Stimulated activated memory B cell treated with anti-CD40 and anti-IgM and Interleukin-4, amounts not matched to agents 10 μg/mL and 1 μg/mL and 100 μg/mL, for 72 hours (primary cell): ENCODE data around the gene BTAF1.
A peak's percentile ranks its signal among the peaks of the same experiment; 100 is the strongest.
"Not testable (repeated sequence)": the region's sequence is repeated elsewhere in the genome, so short reads cannot be mapped to it uniquely, and the experiment has no call there.

ENCODE experiments used
- ATAC-seq: fragments of 150-1000 bp; cut with Tn5 transposase; 2 replicates; pipeline ENCODE4 v1.10.0; 2021
- H3K27ac Mint-ChIP-seq: one replicate; pipeline ENCODE4 v1.8.0; 2022; ENCODE audit warnings: mild to moderate bottlenecking, mixed read lengths
- H3K27me3 Mint-ChIP-seq: one replicate; pipeline ENCODE4 v1.8.0; 2022; ENCODE audit warnings: mixed read lengths
- H3K36me3 Mint-ChIP-seq: one replicate; pipeline ENCODE4 v1.8.0; 2022; ENCODE audit warnings: mixed read lengths
- H3K4me1 Mint-ChIP-seq: one replicate; pipeline ENCODE4 v1.8.0; 2022; ENCODE audit warnings: mixed read lengths
- H3K4me3 Mint-ChIP-seq: one replicate; pipeline ENCODE4 v1.8.0; 2022; ENCODE audit warnings: mild to moderate bottlenecking, moderate library complexity, mixed read lengths
- H3K9me3 Mint-ChIP-seq: one replicate; pipeline ENCODE4 v1.8.0; 2022; ENCODE audit warnings: mixed read lengths

Gene BTAF1

DNA sequence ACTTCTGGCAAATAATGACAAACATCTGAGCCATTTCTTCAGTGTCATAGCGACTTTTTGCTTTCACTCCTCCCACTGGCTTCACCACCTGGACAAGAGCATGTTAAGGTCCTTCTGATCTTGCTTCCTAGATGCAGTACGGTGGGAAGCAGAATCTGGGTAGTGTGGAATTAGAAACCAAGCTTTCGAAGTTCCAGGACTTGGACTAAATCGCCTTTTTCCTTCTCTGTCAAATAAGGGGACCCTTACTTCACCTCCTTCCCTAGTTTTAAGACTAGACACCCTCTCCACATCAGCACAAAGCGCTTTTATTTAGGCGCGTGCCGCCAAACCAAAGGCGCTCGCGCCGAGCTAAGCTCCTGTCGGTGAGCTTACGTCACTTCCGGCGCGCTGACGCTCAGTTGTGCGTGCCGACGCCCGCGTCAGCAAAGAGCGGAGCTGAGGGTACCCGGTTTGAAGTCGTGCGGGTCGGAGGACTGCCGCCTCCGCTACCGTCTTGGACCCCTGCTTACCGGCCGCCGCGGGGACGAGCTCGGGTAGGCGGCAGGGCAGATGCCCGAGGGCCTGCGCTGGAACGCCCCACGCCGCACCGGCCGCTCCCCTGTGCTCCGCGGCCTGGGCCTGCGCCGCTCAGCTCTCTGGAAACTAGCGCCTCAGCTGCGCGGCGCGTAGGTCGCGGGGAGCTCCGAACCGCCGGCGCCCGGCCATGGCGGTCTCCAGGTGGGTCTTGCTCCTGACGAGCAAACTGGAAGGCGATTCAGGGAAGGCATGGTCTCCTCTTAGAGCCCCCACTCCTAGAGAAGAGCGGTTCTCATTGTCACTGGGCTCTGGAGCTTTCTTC lies at the start of gene BTAF1:
TSS of gene BTAF1 (plus strand) at position 400 of the 841 bp plus-strand sequence. CDS start at position 707, 307 bp downstream.
- Mint-ChIP-seq H3K4me3 (peak within 1 kb of the TSS; percentile 84), H3K9me3 (peaks cover 2% of the 10 kb centered on the region), H3K27me3 (peaks cover 9% of the 10 kb centered on the region), H3K4me1 (peaks cover 26% of the 10 kb centered on the region), H3K27ac (peak within 1 kb of the TSS; percentile 96), H3K36me3 (peaks cover 19% of the 10 kb centered on the region)
- ATAC-seq: peak; percentile 99

GRCh38 chr10:91875156-91875555 lies 48.4 kb upstream of the BTAF1 start:
- Mint-ChIP-seq H3K27ac (no peak overlapping the region), H3K27me3 (no peaks in the 10 kb centered on the region), H3K4me1 (no peaks in the 10 kb centered on the region), H3K36me3 (no peaks in the 10 kb centered on the region), H3K9me3 (no peaks in the 10 kb centered on the region), H3K4me3 (no peak overlapping the region)
- no peak for ATAC-seq

DNA sequence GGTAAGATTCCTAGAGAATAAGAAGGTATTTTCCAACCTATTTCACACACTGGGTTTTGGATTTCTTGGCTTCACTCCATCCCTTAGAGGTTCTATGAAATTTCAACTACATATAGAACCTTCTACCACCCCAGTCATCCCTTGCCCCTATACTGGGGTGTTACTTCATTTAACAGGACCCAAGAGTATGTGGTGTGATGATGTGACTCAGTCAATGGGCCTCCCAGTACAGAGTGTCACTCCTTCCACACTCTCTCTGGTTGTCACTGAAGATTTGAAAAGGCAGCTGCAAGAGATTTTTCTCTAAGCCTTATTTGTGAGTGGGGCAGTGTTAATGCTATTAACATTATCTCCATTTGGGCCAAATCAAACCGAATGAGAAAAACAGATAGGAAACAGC lies 47.8 kb upstream of the BTAF1 start:
- H3K27me3 Mint-ChIP-seq: no peaks in the 10 kb centered on the region
- no peak overlapping the region for H3K4me3 Mint-ChIP-seq
- H3K27ac Mint-ChIP-seq: no peak overlapping the region
- no peaks in the 10 kb centered on the region for H3K9me3 Mint-ChIP-seq
- no peaks in the 10 kb centered on the region for H3K4me1 Mint-ChIP-seq
- ATAC-seq: no peak
- no peaks in the 10 kb centered on the region for H3K36me3 Mint-ChIP-seq

DNA sequence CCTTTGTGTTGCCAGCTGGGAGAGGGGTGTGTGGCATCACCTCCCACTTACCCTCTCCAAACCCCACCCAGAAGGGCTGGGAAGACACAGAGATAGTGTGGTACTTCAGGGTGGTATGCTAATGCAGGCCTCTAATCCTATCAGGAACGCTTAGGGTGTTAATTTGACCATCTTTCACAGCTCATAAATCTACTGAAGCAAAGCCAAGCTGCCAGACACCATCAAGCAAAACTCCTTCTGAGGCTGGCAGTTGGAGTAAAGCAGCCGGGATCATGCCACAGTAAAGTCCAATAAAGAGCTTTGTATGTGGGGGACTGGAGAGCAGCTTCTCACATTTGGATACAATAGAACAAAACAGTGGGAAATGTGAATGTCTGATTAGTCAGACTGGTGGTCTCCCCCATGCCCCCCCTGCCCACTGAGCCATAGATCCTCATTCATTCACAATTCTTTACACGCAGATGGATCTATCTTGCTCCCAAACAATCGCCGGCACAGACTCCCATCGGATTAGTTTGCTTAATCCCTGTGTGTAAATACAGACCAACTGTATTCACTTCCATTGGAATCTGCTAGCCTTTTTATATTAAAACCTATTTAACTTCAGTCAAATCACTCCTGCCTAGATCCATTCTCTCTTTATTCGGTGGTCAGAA lies 43.9 kb upstream of the BTAF1 start:
- Mint-ChIP-seq H3K4me3 (no peak overlapping the region), H3K4me1 (peaks cover 5% of the 10 kb centered on the region), H3K36me3 (peaks cover 6% of the 10 kb centered on the region), H3K27ac (no peak overlapping the region), H3K27me3 (no peaks in the 10 kb centered on the region), H3K9me3 (peaks cover 4% of the 10 kb centered on the region)
- no peak for ATAC-seq

DNA sequence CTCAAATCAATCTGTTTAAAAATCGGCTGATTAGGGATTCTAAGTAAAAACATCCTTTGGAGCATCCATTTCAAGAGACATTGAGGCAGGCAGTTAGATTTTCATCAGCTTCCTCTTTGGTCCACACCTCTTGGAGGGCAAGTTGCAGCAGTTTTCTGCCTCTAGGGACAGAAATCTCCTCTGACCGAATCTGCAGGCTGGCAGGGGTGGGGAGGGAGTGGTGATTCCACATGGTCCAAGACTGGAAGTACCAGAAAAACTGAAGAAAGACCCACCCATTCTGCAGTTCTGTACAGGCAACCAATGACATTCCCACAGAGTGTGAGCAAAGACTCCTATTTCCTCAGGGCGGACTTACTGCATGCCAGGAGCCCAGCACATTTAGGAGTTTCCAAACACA lies 43.3 kb upstream of the BTAF1 start:
- H3K36me3 Mint-ChIP-seq: peaks cover 6% of the 10 kb centered on the region
- H3K4me3 Mint-ChIP-seq: no peak overlapping the region
- peaks cover 5% of the 10 kb centered on the region for H3K27me3 Mint-ChIP-seq
- peaks cover 5% of the 10 kb centered on the region for H3K4me1 Mint-ChIP-seq
- ATAC-seq: no peak
- H3K27ac Mint-ChIP-seq: no peak overlapping the region
- peaks cover 4% of the 10 kb centered on the region for H3K9me3 Mint-ChIP-seq

- Mint-ChIP-seq H3K27ac (no peak overlapping the region), H3K9me3 (peaks cover 4% of the 10 kb centered on the region), H3K27me3 (peaks cover 19% of the 10 kb centered on the region), H3K36me3 (peaks cover 6% of the 10 kb centered on the region), H3K4me1 (peaks cover 18% of the 10 kb centered on the region), H3K4me3 (no peak overlapping the region)
- ATAC-seq: no peak
Measured at GRCh38 chr10:91883549-91884444, 39.8 kb upstream of the BTAF1 start.

DNA sequence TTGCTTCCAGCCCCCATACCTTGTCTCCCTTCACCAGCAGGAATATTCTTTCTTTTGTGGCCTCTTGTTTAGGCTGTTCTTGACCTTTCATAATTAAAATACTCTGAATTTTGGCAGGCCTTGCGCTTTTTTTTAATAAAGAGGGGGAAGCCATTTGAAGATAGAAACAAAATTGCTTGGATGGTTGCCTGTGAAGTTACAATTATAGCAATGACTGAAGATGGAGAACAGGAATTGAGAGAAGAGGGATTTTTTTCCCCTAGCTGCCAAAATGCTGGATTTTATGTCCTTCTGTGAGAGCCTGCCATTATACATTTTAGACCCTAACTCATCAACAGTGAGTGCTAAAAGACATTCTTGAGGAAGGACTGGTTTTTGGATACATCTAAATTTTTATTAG lies 39.0 kb upstream of the BTAF1 start:
- Mint-ChIP-seq H3K27me3 (peaks cover 25% of the 10 kb centered on the region), H3K4me3 (no peak overlapping the region), H3K27ac (no peak overlapping the region), H3K4me1 (peaks cover 18% of the 10 kb centered on the region), H3K36me3 (peaks cover 6% of the 10 kb centered on the region), H3K9me3 (peaks cover 4% of the 10 kb centered on the region)
- no peak for ATAC-seq

GRCh38 chr10:91885362-91886079 lies 38.0 kb upstream of the BTAF1 start:
- Mint-ChIP-seq H3K27me3 (peaks cover 30% of the 10 kb centered on the region), H3K4me3 (no peak overlapping the region), H3K27ac (no peak overlapping the region), H3K9me3 (peaks cover 4% of the 10 kb centered on the region), H3K4me1 (peaks cover 18% of the 10 kb centered on the region), H3K36me3 (peaks cover 6% of the 10 kb centered on the region)
- no peak for ATAC-seq

GRCh38 chr10:91886954-91887271 lies 36.7 kb upstream of the BTAF1 start:
- Mint-ChIP-seq H3K4me1 (peaks cover 18% of the 10 kb centered on the region), H3K4me3 (peak overlapping the region; percentile 94), H3K27ac (no peak overlapping the region), H3K36me3 (no peaks in the 10 kb centered on the region), H3K9me3 (no peaks in the 10 kb centered on the region), H3K27me3 (peaks cover 43% of the 10 kb centered on the region)
- no peak for ATAC-seq

GRCh38 chr10:91887272-91888076 lies 36.1 kb upstream of the BTAF1 start:
- H3K36me3 Mint-ChIP-seq: no peaks in the 10 kb centered on the region
- no peaks in the 10 kb centered on the region for H3K9me3 Mint-ChIP-seq
- ATAC-seq: peak; percentile 68
- peak overlapping the region; percentile 94 for H3K4me3 Mint-ChIP-seq
- peaks cover 43% of the 10 kb centered on the region for H3K27me3 Mint-ChIP-seq
- peaks cover 18% of the 10 kb centered on the region for H3K4me1 Mint-ChIP-seq
- H3K27ac Mint-ChIP-seq: peak overlapping the region; percentile 88

- Mint-ChIP-seq H3K4me1 (peaks cover 21% of the 10 kb centered on the region), H3K27me3 (peaks cover 35% of the 10 kb centered on the region), H3K36me3 (no peaks in the 10 kb centered on the region), H3K9me3 (peaks cover 2% of the 10 kb centered on the region), H3K27ac (no peak overlapping the region), H3K4me3 (no peak overlapping the region)
- no peak for ATAC-seq
Measured at GRCh38 chr10:91891125-91892001, 32.2 kb upstream of the BTAF1 start.

DNA sequence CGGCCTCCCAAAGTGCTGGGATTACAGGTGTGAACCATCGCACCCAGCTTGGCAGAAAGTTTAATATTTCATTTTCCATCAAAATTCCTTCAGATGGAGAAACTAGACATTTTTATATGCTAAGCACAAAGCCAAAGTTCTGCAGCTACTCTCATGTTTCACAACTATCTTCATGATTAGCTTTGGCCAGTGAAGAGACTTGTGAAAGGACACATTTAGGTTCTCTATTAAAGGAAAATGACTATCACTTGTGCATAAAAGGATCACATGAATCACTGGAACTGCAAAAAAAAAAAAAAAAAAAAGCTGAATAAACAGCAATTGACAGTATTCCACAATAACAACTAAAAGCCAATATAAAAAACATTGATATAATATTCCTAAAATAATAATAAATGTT lies 30.5 kb upstream of the BTAF1 start:
- no peaks in the 10 kb centered on the region for H3K36me3 Mint-ChIP-seq
- no peak overlapping the region for H3K27ac Mint-ChIP-seq
- no peak for ATAC-seq
- peaks cover 9% of the 10 kb centered on the region for H3K4me1 Mint-ChIP-seq
- H3K9me3 Mint-ChIP-seq: peaks cover 2% of the 10 kb centered on the region
- H3K4me3 Mint-ChIP-seq: no peak overlapping the region
- peaks cover 25% of the 10 kb centered on the region for H3K27me3 Mint-ChIP-seq

GRCh38 chr10:91894261-91894685 lies 29.3 kb upstream of the BTAF1 start:
- H3K27ac Mint-ChIP-seq, H3K9me3 Mint-ChIP-seq, H3K4me3 Mint-ChIP-seq, ATAC-seq, H3K4me1 Mint-ChIP-seq, H3K36me3 Mint-ChIP-seq: not testable (repeated sequence)
- H3K27me3 Mint-ChIP-seq: peaks cover 21% of the 10 kb centered on the region
